IPS-15b (cell line): ENCODE data around the gene EVL.

Source experiments
- H3K27me3 ChIP-seq: one replicate; pipeline ENCODE4 v1.6.1; 2013; ENCODE audit warnings: low read length; ENCODE audit not compliant: control insufficient read depth, insufficient read depth
- H3K36me3 ChIP-seq: one replicate; pipeline ENCODE4 v1.6.1; 2013; ENCODE audit warnings: low read length; ENCODE audit not compliant: control insufficient read depth, insufficient read depth
- H3K4me1 ChIP-seq: one replicate; pipeline ENCODE4 v1.6.1; 2013; ENCODE audit warnings: mild to moderate bottlenecking, low read length; ENCODE audit not compliant: control insufficient read depth, insufficient read depth
- H3K4me3 ChIP-seq: one replicate; pipeline ENCODE4 v1.5.1; 2013; ENCODE audit warnings: low read depth, low read length
- H3K9ac ChIP-seq: one replicate; pipeline ENCODE4 v1.6.1; 2013; ENCODE audit warnings: low read depth, mild to moderate bottlenecking, low read length
- H3K9me3 ChIP-seq: one replicate; pipeline ENCODE4 v1.6.1; 2013; ENCODE audit warnings: mild to moderate bottlenecking, low read length; ENCODE audit not compliant: control insufficient read depth, insufficient read depth

Gene EVL

GRCh38 chr14:100108840-100109593 lies 43.8 kb downstream of the EVL start:
- Histone ChIP-seq H3K9me3 (no peaks in the 10 kb centered on the region), H3K36me3 (no peaks in the 10 kb centered on the region), H3K27me3 (no peaks in the 10 kb centered on the region), H3K4me3 (no peak overlapping the region), H3K4me1 (no peaks in the 10 kb centered on the region), H3K9ac (no peak overlapping the region)

GRCh38 chr14:100109594-100109955 lies 44.4 kb downstream of the EVL start:
- H3K36me3 ChIP-seq, result no peaks in the 10 kb centered on the region
- no peaks in the 10 kb centered on the region for H3K9me3 ChIP-seq
- no peak overlapping the region for H3K4me3 ChIP-seq
- H3K4me1 ChIP-seq, result no peaks in the 10 kb centered on the region
- H3K9ac ChIP-seq, result no peak overlapping the region
- no peaks in the 10 kb centered on the region for H3K27me3 ChIP-seq

DNA sequence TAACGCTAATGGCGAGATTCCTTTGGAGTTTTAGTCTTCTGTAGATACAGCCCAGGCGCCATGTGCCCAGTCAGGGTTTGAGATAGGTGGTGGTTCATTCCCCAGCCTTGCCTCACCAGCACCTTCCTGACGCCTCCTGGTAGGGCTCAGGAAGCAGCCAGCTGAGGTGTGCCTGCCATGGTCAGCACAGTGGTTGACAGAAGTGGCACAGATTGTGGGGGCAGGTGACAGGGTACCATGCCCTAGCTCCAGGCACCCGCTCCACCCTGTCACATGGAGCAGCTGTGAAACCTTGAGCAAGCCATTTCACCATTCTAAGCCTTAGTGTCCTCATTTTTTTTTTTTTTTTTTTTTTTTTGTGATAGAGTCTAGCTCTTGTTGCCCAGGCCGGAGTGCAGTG lies 45.6 kb downstream of the EVL start:
- Histone ChIP-seq H3K36me3 (no peaks in the 10 kb centered on the region), H3K4me1 (no peaks in the 10 kb centered on the region), H3K9ac (no peak overlapping the region), H3K4me3 (no peak overlapping the region), H3K27me3 (no peaks in the 10 kb centered on the region), H3K9me3 (no peaks in the 10 kb centered on the region)

DNA sequence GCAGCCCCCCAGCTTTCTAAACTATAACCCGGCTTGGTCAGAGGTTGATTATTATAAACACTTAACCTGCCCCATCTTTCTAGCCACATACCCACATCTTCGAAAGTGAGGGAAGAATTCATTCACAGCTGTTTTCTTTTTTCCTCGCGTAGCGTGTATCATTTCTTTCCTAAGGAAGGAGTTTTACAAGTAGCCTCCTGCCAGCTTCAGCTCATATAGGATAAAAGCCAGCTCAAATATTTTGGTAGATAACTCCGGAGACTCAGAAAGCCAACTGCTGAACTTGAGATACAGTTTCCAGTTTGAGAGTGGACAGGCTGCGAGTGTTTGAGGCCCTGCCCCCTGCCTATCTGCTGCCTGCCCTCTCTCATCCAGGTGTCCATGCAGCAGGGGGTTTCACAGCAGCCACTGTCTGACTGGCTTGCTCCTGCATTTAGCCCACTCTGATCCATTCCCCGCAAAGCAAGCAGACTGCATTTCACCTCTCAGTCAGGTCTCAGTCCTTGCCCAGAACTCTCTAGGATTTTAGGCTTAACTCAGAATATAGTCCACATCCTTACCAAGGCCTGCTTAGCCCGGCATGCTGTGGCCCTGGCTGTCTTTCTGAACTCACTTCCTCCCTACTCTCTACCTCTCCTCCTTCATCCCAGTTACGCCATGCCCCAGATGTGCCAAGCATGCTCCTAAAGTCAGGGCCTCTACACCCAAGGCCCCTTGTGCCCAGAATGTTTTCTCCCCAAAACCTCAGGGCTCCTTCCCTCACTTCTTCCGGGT lies 46.9 kb downstream of the EVL start:
- Histone ChIP-seq H3K9me3 (no peaks in the 10 kb centered on the region), H3K9ac (no peak overlapping the region), H3K36me3 (no peaks in the 10 kb centered on the region), H3K27me3 (no peaks in the 10 kb centered on the region), H3K4me3 (no peak overlapping the region), H3K4me1 (no peaks in the 10 kb centered on the region)

DNA sequence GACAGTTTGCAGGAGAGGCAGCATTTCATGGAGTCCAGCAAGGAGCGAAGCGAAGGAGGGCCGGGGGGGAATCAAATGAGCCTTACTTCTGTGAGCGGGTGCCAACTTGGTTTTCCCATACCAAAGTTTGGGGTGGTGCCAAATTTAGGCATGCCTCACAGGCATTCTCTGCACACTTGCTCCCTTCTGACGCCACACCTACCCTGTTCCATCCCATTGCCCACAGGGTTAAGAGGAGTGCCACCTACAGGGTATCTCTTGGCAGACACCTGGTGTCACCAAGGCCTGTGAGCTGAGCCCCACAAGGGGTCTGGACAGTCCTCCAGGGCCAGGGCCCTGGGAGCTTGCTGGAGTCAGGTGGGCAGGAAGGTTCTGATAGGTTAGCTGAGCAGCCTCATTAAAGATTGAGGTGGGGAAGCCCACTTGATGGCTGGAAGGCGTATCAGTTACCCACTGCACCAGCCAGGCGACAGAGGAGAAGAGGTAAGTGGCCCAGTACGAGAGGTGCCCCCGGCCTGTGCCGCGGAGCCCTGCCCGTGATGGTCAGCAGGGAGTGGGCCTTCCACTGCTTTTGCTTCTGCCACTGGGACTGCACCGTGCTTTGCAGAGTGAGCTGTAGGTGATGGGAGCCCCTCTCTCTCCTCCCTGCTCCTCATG lies 49.0 kb downstream of the EVL start:
- no peaks in the 10 kb centered on the region for H3K27me3 ChIP-seq
- no peaks in the 10 kb centered on the region for H3K9me3 ChIP-seq
- no peaks in the 10 kb centered on the region for H3K36me3 ChIP-seq
- no peak overlapping the region for H3K4me3 ChIP-seq
- H3K9ac ChIP-seq, result no peak overlapping the region
- no peaks in the 10 kb centered on the region for H3K4me1 ChIP-seq

DNA sequence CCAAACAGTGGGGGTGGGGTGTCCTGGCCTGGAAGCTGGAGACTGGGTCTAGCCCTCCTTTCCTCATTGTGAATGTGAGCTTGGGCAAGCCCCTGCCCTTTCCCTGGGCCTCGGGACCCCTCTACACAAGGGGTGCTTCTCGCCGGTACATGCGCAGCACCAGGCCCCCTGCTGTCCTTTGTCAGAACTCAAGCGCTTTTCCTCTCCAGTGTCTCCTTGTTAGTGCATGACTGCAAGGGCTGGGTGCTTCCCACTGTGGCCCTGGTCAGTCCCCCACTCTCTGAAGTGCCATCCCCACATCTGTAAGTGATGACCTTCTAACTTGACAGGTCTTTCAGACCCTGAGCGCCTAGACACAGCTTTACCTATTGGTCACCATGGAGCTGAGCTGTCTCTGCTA lies 50.0 kb downstream of the EVL start:
- Histone ChIP-seq H3K9me3 (no peaks in the 10 kb centered on the region), H3K4me3 (no peak overlapping the region), H3K27me3 (no peaks in the 10 kb centered on the region), H3K36me3 (no peaks in the 10 kb centered on the region), H3K9ac (no peak overlapping the region), H3K4me1 (no peaks in the 10 kb centered on the region)

- Histone ChIP-seq H3K9ac (no peak overlapping the region), H3K27me3 (no peaks in the 10 kb centered on the region), H3K9me3 (no peaks in the 10 kb centered on the region), H3K4me1 (no peaks in the 10 kb centered on the region), H3K4me3 (no peak overlapping the region), H3K36me3 (no peaks in the 10 kb centered on the region)
These were observed 50.5 kb downstream of the EVL start for GRCh38 chr14:100115726-100116125.

DNA sequence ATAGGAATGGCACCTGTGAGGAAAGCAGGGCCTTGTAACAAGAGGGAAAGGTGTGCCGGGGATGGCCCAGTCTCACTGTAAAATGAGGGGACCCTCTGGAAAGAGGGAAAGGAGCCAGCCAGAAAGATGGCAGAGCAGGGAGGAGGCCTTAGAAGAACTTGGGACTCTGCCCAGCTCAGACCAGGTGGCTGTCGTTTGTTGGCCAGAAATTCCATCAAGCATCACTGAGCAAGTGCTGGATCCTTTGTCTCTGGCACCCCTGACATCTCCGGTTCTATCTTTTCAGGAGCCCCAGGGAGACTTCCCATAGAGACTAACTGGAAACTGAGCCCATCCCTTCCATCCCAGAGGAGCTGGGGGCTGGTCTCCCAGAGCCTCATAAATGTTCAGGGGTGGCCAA lies 50.9 kb downstream of the EVL start:
- H3K9ac ChIP-seq, result no peak overlapping the region
- H3K36me3 ChIP-seq, result no peaks in the 10 kb centered on the region
- no peaks in the 10 kb centered on the region for H3K9me3 ChIP-seq
- H3K4me3 ChIP-seq, result no peak overlapping the region
- H3K4me1 ChIP-seq, result no peaks in the 10 kb centered on the region
- no peaks in the 10 kb centered on the region for H3K27me3 ChIP-seq

DNA sequence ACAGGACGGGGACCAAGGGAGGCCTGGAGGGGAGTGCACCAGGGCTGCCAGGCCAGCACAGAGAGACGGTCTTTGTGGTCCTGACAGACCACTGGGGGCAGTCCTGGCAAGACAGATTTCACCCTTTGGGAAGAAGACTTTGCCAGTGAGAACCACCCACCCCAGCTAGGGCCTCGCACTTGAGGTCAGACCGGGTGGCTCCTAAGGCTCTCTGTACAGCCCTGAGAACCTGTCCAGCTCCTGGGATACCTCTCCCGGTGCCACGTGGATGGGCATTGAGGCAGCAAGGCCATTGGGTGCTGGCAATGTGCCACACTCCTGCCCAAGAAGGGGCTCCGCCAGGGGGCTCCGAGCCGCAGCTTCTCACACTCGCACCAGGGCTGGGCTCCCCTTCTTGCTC lies 51.8 kb downstream of the EVL start:
- no peak overlapping the region for H3K9ac ChIP-seq
- H3K27me3 ChIP-seq, result no peaks in the 10 kb centered on the region
- no peaks in the 10 kb centered on the region for H3K9me3 ChIP-seq
- H3K4me1 ChIP-seq, result no peaks in the 10 kb centered on the region
- H3K36me3 ChIP-seq, result no peaks in the 10 kb centered on the region
- H3K4me3 ChIP-seq, result no peak overlapping the region

GRCh38 chr14:100117633-100118395 lies 52.6 kb downstream of the EVL start:
- Histone ChIP-seq H3K4me1 (no peaks in the 10 kb centered on the region), H3K9ac (no peak overlapping the region), H3K4me3 (no peak overlapping the region), H3K27me3 (no peaks in the 10 kb centered on the region), H3K9me3 (no peaks in the 10 kb centered on the region), H3K36me3 (no peaks in the 10 kb centered on the region)

DNA sequence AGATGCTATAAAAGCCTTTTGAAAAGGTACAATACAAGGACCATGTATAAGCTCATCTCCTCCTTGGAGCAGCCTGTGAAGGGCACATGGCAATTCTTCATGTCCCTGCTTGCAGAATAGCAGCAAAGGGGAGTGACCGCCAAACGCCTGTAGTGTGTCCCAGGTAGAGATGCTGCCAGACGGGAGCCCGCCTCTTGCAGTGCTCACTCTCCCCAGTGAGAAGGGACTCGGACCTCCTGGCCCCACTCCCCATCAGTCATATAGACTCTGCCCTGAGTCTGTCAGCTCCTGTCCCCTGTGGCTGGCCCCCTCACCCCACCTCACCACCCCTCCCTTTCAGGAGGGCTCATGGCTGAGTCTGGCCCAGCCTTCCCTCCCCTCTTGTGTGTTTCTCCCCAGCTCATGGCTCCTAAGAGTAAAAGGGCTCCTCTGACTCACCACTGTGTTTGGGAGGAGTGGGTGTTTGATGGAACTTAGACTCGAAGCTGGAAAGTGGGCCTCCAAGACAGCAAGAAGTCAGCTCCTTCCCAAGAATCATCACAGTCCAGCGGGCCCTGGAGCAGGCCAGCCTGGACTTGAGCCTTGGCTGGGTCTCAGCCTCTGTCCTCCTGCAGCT lies 53.3 kb downstream of the EVL start:
- H3K27me3 ChIP-seq, result no peaks in the 10 kb centered on the region
- no peak overlapping the region for H3K4me3 ChIP-seq
- H3K4me1 ChIP-seq, result no peaks in the 10 kb centered on the region
- H3K9me3 ChIP-seq, result no peaks in the 10 kb centered on the region
- no peak overlapping the region for H3K9ac ChIP-seq
- peaks cover 1% of the 10 kb centered on the region for H3K36me3 ChIP-seq
